Ecto neural progenitor cell (in vitro differentiated cells): ENCODE measurements around the gene FAM240A.
"Not testable (repeated sequence)": the region's sequence is repeated elsewhere in the genome, so short reads cannot be mapped to it uniquely, and the experiment has no call there.

ENCODE experiments used
- DNase-seq: peaks from one replicate; pipeline ENCODE4 v3.0.0-alpha.2; 2018; ENCODE audit warnings: low spot score

FAM240A gene

DNA sequence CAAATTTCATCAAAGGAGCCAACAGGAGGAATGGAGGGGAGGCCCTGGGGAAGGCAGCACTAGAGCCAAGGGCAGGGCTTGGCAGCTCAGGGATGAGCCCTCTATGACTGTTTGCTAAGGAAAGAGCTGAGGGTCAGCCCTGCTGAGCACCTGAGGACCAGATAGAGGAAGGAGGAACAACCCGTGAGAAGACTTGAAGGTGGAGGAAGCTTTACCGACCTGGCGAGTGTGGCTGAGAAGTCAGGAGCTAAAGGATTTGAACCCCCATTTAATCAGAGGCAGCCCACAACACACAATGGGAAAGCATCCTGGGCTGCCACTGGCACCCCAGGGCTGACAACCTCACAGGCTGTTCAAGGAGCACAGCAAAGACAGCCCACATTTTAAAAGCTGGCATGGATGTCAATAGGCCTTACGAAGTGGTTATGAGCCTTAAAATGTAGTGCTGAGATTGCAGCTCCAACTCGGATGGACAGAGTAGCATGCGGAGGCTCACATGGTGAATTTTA lies 25.5 kb upstream of the FAM240A start:
- DNase-seq, result no peak

DNA sequence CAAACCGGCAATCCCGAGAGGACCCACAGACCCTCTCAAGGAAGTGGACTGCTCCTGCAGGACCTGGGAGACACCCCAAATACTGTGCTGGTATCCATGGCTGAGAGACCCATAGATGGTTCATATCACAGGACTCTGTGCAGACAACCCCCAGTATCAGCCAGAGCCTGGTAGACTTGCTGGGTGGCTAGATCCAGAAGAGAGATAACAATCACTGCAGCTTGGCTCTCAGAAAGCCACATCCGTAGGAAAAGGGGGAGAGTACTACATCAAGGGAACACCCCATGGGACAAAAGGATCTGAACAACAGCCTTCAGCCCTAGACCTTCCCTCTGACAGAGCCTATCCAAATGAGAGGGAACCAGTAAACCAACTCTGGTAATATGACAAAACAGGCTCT lies 25.1 kb upstream of the FAM240A start:
- DNase-seq, result not testable (repeated sequence)

DNA sequence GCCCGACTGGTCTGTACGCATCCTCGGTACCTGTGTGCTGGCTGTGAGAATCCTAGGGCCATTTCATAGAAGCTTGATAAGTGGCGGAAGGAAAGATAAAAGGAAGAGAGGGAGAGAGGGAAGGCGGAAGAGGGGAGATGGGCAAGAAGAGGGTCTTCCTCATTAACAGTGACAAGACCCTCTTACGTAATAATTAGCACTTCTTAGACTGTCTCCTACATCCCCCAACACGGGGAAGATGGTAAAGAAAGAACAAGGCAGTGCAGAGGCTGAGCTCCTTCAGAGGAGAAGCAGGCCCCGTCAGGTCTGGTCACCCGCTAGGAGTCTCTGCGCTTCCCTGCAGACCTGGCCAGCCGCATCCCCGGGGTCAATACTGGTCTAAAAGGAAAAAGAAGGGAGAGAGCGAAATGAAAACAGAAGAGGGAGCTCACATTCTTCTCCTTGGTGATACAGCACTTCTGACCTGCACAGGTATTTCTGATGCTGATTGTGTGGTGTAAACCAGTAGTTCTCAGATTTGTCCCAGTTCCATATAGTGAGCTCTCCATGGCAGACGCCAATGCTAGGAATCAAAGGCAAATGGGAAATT lies 19.0 kb upstream of the FAM240A start:
- no peak for DNase-seq

DNA sequence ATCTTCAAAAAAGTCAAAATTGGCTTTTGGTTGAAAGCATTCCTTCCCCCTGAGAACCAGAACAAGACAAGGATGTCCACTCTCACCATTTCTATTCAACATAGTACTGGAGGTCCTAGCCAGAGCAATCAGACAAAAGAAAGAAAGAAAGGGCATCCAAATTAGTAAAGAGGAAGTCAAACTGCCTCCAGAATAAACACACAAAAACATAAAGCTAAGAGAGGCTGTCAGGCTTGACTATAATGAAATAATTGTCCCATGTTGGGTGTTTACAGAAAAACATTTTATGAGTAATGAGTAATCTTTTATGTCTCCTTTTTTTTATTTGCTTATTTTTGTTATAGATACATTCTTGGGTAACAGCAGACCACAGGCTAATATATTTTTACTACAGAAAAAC lies 18.3 kb upstream of the FAM240A start:
- no peak for DNase-seq

DNA sequence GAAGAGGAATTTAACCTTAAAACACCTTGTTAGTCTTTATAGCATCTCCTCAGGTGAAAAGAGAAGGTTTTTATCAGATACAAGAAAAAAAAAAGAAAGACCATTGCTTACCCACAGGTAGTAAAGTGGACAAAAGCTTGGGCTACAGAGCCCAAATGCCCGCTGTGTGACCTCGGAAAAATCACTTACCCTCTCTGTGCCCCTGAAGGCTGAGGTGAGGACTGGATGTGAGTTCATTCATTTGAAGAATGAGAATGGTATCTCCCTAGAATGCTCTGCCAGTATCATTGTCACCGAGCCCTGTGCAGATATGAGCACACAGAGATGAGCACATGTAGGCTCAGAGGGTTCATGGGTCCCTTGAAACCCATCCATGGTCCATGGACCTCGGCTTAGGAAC lies 17.6 kb upstream of the FAM240A start:
- DNase-seq, result no peak

DNA sequence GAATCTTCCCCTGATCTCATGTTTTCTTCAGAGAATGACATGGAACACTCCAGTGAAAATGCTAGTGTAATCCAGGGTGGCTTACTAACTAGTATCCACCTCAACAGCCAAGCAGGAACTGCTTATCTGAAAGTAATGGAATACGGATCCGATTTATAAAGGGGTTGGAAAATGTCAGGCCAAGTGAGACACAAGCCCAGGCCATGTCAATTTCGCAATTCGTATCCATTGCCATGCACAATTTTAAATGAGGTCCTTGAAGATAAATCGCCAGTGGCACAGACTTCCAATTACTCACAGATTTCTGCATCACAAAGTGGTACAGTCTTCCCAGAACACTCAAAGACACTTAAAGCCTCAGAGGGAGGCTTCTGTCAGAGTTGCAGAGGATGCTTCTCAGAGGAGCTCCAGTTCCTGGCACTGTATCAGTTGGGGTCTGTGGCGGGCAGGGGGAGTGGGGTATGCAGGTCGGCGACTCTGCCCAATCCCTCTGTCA lies 16.5 kb upstream of the FAM240A start:
- no peak for DNase-seq

DNA sequence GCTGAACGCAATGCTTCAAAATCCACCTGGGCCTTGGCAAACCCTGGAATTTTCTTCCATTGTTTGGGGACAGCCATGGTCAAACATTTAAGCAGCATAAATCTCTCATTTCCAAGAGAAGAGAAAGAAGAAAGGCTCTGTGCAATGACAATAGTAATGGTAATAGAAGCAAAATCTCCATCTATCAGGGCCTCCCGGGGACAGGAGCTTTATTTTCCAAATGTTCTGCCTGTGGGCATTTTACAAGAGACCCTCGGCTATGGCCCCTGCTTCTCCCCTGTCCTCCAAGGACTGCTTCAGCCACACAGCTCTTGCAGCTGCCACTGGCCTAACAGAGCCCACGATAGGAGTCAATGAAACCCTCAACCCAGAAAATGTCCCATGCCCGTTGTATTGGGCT lies 12.7 kb upstream of the FAM240A start:
- DNase-seq, result no peak

DNA sequence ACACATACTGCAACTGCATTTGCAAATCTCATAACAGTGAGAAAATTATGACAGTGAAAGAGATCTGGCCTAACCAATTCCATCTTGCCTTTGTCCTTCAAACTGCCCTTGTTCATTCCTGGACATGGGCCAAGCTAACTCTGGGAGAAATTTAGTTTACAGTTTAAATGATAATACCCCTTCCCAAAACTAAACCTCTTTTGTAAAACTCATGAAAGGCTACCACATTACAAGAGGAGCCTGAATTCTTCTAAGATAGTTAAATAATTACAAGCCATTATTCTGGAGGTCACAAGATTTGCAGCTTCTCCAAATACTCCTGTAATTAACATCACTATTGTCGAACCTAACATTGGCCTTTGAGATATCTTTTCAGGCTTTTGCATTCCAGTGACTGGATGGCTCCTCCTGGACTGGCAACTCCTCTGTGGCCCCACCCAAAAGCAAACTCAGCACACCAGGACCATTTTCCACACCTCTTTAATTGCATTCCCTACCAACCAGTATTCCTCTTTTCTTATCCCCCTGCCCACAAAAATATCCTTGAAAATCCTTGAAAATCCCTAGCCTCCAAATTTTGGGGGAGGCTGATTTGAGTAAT lies 8.8 kb upstream of the FAM240A start:
- no peak for DNase-seq

DNA sequence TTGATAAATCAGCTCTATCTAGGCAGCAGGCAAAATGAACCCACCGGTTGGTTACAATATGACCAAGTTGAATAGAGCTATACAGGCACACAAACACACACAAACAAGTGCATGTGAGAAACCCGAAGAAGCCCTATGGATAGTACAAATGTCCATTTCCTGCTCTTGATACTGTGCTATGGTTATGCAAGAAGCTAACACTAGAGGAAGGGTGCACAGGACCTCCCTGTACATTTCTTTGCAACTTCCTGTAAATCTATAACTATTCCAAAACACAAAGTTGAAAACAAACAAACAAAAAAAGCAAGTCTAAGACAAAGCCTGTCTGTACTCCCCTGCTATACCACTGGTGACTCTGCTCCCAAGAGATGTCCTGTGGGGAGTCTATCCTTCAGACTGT lies 8.2 kb upstream of the FAM240A start:
- DNase-seq, result no peak

DNA sequence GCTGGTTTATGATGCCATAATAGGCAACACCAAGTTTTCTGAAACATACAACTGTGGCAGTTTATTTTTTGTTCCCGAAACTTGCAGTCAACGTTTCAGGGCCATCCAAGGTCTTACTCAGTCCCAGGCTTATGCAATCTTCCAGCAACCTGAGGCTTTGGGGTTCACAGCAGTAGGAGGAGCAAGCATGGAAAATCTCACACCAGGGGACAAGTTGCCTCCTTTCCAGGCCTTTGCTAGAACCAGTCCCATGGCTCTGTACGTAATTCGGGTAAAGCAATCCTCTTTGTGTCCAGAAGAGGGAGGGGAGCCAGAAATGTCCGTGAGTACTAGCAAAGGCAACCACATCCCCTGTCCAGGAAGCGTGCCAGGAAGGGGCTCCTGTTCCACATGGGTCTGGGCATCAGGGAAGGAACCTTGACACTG lies 4.7 kb upstream of the FAM240A start:
- DNase-seq, result no peak

DNA sequence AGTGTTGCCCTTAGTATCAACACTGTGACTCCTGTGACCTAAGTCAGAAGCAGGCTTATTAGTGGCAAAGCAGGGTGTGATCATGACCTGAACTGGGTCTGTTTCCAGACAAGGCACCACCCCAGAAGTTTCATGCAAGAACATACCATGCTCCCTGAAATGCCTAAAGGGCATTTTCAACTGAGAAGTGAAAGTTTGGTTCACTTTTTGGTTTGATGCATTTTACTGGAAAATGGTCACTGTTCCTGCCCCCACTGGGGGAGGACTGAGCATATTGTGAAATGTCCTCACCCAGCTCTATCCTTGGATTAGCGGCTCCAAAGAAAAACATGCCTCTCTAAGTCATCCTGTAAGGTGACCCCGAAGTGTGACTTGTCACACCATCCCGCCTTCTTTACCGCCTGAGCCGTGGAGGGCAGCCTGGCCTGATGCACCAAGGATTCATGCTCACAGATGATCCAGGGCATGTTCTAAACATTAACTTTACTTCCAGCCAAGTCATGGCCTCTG lies 3.1 kb upstream of the FAM240A start:
- DNase-seq, result no peak

DNA sequence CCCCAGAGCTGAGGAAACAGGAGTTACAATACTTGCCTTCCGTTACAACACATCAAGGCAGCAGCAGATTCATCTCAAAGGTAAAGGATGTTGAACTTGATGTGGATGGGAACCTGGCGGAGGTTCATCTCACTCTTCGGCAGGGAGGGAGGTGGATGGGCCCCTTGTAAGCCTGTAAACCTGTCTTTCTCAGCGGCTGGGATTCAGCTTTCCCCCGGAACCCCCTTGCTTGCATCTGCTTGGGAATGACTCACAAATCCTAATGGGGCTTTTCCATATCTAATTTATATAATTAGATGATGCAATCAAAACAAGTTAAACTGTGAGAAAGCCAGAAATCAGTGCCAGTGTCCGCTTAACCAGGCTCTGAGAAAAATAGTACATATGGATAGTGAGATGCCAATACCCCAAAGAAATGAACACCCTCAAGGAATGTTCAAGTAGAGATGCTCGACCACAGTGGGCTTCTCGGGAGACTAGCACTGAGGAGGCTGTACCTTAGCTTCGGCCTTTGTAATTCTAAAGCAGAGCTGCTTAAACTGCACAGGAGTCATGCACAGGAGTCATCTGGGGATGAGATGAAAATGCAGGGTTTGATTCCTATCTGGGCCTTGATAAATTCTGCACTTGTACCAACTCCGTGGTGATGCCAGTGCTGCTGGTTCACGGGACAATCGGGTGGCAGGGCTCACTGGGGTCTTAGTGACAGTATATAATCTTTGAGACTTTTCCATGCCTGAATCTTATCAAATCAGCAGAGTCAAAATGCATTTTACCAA lies 2.2 kb upstream of the FAM240A start:
- no peak for DNase-seq

DNA sequence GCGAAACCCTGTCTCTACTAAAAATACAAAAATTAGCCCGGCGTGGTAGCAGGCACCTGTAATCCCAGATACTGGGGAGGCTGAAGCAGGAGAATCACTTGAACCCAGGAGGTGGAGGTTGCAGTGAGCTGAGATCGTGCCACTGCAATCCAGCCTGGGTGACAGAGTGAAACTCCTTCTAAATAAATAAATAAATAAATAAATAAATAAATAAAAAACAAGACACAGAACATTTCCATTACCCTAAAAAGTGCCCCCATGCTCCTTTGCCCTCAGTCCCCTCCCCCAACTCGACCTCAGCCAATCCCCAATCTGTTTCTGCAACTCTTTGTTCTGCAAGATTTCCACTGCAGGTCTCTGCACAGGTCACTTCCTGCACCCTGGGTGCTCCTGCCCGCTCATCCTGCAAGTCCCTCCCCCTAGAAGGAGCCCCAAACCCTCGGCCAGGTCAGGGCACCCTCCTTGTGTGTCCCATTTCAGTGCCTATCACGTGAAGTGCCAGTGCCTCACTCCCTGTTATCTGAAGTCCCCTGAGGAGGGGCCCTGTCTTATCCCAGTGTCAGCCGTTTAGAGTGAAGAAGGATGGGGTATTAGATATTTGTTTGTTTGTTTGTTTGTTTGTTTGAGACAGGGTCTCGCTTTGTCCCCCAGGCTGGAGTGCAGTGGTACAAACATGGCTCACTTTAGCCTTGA lies 1.1 kb downstream of the FAM240A start:
- DNase-seq, result no peak

DNA sequence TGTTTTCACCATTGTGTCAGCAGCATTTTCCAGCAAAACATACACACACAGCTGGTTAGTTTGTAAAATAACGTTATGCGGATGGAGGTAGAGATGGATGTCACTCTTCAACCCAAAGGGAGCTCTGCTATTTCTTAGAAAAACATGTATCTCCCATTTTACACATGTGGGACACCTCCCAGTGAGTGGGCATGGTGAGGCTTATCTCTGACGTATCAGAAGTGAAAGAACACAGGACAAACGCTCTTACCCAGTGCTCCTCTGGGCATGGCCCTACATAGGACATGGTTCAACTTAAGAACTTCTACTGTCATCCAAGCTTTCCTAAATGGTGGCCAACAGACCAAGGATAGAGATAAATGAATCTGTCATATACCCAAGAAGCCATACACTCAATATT lies 2.1 kb downstream of the FAM240A start:
- no peak for DNase-seq

DNA sequence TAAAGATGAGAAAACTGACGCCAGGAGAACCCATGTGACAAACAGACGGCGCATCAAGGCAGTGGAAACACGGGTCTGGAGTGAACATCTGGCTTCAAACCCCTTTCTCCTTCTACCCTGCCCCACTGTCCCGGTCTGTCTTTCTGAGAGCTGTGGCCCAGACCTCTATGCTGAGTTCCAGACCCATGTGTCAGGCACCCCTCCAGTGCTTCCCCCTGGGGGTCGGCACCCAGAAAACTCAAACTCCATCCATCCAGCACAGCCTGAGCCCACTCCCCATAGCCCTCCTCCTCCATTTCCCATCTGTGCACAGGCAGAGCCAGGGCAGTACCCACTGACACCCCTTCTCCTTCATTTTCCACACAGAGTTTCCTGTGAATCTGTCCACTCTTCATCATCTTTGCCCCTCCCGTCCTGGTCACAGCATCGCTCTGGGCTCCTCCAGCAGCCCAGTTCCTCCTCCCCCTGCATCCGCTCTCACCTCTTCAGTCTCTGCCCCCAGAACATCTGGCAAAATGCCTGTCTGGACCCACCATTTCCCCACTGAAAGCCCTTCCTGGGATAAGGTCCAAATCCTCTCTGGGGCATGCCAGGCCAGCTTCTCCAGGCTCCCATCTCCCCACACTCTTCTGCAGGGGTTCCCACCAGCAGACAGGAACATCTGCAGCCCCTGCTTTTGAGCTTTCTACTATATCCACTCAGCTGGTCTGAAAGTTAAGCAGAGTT lies 2.9 kb downstream of the FAM240A start:
- DNase-seq, result no peak

DNA sequence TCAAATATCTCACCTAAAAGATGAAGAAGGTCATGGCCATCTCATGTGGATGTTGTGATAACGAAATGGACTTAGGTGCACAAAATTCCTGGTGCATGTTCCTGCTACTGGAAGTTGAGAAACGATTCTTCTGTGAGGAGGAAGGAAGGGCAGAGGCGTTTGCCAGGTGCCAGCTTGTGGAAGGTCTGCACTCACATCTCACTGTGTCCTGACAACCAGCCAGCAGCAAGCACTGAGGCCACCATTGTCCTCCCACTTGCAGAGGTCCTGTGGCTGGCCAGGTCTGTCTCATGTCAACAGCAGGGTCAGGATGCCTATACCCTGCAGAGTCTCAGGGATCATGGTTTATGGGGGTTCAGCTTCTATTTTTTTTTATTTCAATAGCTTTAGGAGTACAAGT lies 3.7 kb downstream of the FAM240A start:
- DNase-seq, result no peak

DNA sequence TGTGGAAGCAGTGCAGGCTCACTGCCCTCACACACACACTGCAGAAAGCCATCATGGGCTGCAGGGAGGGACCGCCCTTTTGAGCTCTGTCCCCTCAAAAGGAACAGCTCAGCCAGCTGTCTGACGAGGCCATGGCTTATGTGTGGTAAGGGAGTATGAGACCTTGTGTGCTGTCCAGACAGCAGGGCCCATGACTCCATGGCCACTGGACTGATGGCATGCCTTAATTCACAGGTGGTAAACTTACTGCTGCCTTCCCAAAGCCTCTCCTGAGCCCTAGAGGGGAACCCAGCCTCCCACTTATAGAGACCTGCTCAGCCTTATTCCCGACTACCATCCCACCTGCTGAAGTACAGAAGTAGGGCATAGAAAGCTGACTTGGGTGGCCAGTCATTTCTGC lies 5.6 kb downstream of the FAM240A start:
- DNase-seq, result no peak

DNA sequence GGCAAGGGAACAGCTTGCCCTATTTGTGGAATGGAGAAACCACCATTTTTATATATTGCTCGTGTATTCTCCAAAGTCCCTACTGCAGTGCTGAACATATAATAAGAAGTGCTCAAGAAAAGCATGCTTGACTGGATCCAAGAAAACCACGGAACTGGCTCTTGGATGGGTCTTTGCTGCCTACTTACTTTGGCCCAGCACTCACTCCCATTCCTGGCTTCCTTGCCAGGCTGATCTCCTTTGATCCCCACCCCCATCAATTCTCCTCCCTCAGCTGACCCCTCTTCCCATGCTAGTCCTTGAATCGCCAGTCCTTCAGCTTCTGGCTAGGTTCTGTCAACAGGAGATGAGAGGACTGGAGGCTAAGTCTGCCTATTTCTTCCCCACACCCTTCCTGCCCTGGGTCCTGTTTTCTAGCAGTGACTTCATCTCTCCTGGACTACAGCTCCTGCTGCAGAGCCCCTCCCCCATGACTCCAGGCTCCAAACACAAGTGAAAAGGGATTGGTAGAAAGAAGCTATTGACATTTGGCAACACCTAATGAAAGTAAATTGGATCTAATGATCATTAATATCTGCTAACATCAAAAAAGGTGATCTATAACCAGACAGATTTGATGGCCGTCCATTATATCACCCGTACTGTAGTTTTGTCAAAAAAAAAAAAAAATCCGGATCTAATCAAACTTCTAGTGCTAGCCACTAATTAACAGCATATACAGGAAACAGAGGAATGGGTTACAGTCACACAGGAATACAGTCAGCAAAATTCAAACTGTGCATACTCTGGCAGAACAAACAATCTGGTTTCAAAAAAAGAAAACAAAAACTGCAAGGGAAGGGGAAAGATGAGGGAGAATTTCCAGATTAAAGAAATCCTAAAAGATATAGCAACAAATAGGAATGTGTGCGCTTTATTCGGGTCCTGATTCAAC lies 7.8 kb downstream of the FAM240A start:
- no peak for DNase-seq

DNA sequence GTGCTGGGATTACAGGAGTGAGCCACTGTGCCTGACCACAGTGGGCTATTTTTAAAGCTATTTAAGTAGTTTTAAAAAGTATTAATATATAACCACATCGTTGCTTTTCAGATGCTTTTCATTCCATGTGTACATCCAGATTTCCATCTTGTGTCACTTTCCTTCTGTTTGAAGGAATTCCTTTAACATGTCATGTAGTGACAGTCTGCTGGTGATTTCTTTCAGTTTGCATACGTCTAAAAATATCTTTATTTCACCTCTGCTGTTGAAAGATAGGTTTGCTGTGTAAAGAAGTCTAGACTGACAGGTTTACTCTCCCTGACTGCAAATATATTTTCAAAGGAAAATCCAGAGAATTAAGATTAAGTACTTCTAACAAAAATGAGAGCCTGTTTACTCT lies 12.2 kb downstream of the FAM240A start:
- DNase-seq, result no peak

DNA sequence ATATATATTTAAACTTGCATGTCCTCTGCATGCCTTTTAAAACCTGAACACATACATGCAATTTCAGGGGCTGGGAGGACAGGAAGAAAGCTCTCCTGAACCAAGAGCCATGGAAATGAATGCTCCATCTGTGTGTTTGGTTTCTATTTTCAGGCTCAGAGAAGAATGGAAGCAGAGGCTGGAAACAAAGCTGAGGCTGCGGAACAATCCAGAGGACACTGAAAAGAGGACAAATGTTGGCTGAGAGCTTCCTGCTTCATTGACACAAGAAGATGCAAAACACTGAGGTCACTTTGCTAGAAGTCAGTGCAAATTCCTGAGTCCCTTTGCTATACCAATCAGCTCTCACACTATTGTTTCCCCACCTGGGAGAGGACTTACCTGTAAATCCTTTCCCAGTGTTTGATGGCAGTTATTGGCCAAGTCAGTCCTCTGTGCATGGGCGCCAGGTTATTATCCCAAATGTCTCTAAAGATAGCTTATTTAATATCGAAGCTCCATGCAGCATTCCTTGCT lies 12.7 kb downstream of the FAM240A start:
- DNase-seq, result no peak
